Activated T-cell treated with anti-CD3 and anti-CD28 coated beads for 48 hours (primary cell): Measurements from ENCODE around the gene NELL1.

Experiments used
- DNase-seq: peaks from one replicate; pipeline ENCODE4 v3.0.0-alpha.2; 2020; ENCODE audit warnings: low read depth

NELL1 gene

DNA sequence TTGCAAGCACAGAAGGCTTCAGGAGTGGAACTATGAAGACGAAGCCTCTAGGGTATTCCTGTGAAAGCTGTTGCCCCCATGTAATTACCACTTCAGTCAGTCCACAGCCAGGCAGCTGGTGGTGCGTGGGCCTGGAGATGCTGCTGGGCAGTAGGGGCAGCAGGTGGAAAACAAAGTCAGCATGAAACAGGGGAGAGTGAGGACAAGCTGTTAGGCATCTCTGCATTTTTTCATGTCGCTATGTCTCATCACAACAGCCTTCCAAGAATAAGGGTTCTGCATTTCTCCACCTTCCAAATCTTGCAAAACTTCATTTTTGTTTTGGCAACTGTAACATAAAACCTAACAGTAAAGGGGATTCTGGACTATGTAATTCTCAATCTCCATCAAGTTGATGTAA, 757.5 kb downstream of the NELL1 start:
- no peak for DNase-seq

DNA sequence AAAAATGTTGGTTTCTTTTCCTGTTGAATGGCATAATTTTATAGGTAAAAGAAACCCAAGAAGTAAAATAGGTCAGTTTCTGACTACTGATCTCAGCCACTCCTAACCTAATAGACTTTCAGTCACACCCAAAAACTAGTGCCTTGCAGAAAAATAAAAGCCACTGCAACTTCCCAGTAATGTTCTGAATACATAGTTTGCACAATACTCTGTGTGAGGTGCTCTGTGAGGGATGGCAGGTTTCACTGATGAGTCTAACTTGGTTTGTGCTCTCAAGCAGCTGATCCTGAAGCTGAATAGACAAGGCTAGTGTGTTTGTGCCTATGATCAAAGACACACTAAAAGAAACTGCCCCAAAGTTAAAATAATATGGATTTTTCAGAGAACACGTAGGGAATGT, 758.3 kb downstream of the NELL1 start:
- DNase-seq = no peak

GRCh38 chr11:21428796-21429195, 759.4 kb downstream of the NELL1 start:
- no peak for DNase-seq

GRCh38 chr11:21429401-21429800, 760.0 kb downstream of the NELL1 start:
- no peak for DNase-seq

GRCh38 chr11:21430537-21430936, 761.2 kb downstream of the NELL1 start:
- no peak for DNase-seq

DNA sequence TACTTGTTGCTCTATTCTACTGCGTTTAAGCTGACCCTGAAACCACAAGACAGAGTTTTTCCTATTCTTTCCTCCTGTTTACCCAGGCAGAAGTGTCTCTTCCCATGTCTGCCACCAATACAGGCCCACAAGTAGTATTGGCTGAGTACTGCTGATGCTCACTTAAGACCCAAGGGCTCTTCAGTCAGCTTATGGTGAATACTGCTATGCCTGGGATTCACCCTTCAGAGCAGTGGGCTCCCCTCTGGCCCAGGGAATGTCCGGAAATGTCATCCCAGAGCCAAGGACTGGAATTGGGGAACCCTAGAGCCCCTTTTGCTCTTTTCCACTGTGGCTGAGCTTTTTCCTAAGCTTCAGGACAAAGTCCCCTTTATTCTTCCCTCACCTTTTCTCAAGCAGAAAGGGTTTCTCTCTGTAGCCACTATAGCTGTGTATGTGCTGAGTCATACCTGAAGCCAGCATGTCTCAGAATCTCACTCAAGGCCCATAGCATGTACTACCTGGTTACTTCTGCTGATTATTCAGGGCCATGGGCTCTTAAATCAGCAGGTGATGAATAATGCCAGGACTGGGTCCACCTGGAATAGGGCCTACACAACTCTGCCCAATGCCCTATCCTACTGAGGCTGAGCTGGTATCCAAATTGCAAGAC, 777.7 kb downstream of the NELL1 start:
- DNase-seq = no peak

- DNase-seq = no peak
These were observed 778.5 kb downstream of the NELL1 start for GRCh38 chr11:21447871-21448270.

GRCh38 chr11:21456186-21456585, 786.8 kb downstream of the NELL1 start:
- DNase-seq = no peak

DNA sequence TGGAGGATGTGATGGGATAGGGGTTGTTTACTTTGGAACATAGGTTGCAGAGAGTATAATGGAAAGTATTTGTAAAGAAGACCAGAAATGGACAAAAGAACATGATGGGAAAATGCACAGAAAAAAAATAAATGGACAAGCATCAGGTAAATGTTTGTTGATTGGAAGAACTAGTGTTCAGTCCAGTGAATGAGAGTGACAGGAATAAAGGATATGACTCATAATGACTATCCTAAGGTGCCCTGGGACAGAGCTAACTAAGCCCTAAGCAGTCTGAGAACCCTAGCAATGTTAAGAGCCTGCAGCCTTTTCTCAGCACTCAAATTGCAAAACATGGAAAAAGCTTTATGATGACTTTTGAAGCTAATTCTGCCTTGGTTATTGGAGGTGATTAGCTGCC, 790.7 kb downstream of the NELL1 start:
- DNase-seq = no peak

DNA sequence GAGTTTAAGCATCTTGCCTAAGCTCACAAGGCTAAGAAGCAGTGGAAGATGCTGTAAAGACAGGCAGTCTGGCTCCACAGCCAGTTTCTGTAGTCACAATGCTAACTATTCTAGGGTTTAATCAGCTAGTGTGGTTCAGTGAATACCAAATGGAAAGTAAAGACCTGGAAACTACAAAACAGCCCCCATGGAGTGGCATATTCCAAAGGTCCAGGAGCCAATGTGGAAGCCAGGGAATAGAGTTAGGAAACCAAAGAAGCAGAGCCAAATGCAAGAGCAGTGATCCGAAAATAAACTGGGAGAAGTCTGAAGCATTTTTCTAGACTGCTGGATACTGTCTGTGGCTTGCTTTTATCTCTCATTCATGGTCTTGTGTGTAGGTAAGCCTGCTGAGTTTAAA, 792.3 kb downstream of the NELL1 start:
- DNase-seq = no peak

DNA sequence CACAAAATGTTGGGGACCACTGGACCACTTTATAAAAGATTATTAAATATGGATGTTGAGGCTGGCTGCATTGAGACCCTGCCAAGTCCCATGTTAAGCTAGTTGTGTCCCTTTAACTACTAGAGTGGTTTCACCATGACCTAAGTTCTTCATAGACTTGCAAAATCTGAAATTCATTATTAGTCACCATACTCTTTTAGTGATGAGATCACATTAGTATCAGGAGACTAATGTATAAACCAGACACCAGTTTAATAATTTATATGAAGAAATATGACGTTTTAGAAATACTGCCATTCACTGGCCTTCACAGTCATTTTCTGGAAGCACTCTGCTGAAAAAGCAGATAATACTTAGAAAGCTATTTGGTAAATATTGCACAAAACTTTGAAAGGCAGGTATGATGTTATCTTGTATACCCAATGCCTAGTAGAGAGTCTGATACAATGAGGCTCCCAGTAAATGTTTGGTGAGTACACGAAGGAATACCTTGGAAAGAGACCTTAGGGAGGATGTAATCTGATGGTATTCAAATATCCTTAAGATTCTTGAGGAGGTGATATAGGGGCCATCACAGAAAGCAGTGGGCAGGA, 795.3 kb downstream of the NELL1 start:
- DNase-seq = no peak

GRCh38 chr11:21465203-21465602, 795.8 kb downstream of the NELL1 start:
- no peak for DNase-seq

- no peak for DNase-seq
These were observed 796.5 kb downstream of the NELL1 start for GRCh38 chr11:21465920-21466319.

DNA sequence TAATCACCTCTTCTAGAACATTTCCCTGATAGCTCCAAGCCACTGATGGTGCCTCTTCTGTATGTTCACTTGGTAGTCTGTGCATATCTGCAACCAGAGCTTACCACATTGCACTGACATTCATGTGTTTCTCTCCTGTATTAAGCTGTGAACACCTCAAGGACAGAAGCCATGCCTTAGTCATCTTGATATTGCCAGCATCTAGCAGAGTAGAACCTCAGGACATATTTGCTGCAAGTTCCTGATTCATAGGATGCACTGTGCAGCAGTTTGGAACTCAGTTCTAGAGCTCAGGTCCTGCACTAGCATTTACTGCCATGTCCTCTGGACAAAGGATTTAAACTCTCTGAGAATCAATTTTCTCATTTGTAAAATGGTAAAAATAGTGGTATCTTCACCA, 801.1 kb downstream of the NELL1 start:
- DNase-seq = no peak

- DNase-seq = no peak
These were observed 802.9 kb downstream of the NELL1 start for GRCh38 chr11:21472261-21472660.

DNA sequence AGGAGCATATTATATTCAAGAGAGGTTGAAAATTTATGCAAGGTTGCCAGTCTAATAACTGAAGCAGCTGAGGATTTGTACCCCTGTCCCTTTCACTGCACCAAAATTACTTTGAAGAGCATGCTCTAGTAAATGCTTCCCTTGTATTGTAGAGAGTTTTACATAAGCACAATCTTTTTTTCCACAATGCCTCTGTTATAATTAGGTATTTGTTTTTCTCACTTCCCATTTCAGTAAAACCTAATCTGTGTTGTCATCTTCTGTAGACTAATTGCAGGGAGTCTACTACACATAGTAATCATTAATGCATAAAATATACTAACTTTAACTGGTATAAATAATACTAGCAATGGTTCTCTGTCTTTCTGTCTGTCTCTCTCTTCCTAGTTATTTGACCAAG, 805.1 kb downstream of the NELL1 start:
- DNase-seq = no peak

- DNase-seq = no peak
These were observed 805.9 kb downstream of the NELL1 start for GRCh38 chr11:21475276-21475675.

DNA sequence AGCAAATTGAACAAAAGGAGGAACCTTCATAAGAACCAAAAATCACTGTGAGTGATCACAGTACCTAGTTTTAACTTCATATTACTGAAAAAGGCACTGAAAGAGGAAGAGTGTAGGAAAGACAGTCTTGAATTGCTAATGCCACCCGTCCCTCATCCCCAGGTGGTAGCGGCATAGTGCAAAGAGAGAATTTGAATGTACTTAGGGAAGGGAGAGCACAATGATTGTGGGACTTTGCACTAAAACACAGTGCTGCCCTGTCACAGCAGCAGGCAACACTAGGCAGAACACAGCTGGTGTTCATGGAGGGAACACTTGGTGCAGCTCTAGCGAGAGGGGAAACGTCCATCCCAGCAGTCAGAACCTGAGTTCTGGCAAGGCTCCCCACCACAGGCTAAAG, 807.2 kb downstream of the NELL1 start:
- DNase-seq = no peak

DNA sequence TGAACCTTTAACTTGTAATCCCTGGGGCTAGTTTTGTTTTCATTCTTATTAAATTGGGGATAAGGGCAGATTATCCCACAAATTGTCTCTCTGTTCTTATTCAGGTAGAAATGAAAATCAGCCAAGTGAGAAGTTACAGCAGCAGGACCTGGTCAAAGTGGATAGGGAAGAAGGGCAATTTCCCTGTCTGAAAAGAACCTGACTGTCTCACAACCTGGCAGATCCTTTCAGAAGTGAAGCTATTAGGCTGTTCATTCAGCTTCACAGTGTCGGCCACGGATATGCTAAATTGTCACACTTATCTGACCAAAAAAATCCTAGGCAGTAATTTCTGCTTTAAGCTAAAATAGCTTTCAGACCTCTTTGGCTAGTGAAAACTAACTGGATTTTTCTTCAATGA, 810.9 kb downstream of the NELL1 start:
- no peak for DNase-seq

GRCh38 chr11:21481255-21481654, 811.9 kb downstream of the NELL1 start:
- DNase-seq = no peak

DNA sequence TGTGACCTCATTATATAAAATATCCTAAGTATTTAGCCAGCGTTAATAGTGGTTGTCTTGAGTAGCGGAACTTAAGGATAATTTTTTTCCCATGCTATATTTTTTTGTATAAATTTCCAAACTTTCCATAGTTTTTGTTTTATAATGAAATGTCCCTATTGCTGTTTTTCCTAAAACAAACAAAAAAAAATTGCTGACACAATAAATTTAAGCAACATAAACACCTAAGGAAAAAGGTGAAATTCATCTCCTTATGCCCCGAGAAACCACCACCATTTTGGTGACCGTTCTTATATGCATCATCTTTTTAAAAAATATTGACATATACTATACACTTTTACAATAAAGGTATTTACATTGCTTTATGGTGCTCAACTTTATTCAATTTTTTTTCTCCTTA, 814.7 kb downstream of the NELL1 start:
- DNase-seq = no peak

DNA sequence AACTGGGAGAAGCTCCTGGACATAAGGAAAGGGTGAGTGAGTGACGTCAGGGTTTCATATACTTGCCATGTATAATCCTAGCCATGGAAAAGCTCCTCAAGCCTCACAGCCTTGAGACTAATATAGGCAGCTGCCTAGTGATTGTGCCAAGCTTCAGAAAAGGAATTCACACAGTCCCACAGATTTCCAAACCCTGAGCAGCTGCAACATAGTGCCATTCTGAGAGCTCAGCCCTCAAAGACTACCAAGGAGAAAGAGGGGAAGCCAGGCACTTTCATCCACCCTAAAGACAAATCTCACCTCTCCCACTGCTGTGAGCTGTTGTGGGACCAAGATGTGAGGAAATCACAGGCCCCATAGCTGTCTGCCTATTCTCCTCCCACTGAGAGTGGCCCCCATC, 815.6 kb downstream of the NELL1 start:
- no peak for DNase-seq

GRCh38 chr11:21485426-21485825, 816.0 kb downstream of the NELL1 start:
- no peak for DNase-seq

GRCh38 chr11:21489416-21490115, 820.2 kb downstream of the NELL1 start:
- DNase-seq = no peak
